Smooth muscle cell (in vitro differentiated cells): Measurements from ENCODE around the gene CYP19A1. TPM values are rescaled to one million over a fixed set of nuclear protein-coding genes. Genes with fewer than 3 reads are reported as not detected.

Experiments used
- DNase-seq: peaks from one replicate; lab custom pipeline; 2025; ENCODE audit not compliant: unreplicated experiment; lab: John Stamatoyannopoulos, UW
- H2AFZ ChIP-seq: fragments of 200-600 bp; sonication (generic); 2 replicates; pipeline ENCODE4 v1.6.0; 2016; ENCODE audit warnings: antibody characterized with exemption, low read depth, mild to moderate bottlenecking
- H3F3A ChIP-seq: fragments of 200-600 bp; sonication (generic); 2 replicates; pipeline ENCODE4 v1.6.0; 2017; ENCODE audit warnings: antibody characterized with exemption, low read depth
- H3K27ac ChIP-seq: fragments of 200-600 bp; sonication (generic); 2 replicates; pipeline ENCODE4 v1.5.1; 2016; ENCODE audit warnings: low read depth, mild to moderate bottlenecking
- H3K27me3 ChIP-seq: fragments of 200-600 bp; sonication (generic); 2 replicates; pipeline ENCODE4 v1.6.1; 2016; ENCODE audit warnings: low read depth, mild to moderate bottlenecking
- H3K36me3 ChIP-seq: fragments of 200-600 bp; sonication (generic); 2 replicates; pipeline ENCODE4 v1.5.1; 2016; ENCODE audit warnings: low read depth
- H3K4me1 ChIP-seq: fragments of 200-600 bp; sonication (generic); 2 replicates; pipeline ENCODE4 v1.5.1; 2016; ENCODE audit warnings: low read depth
- H3K4me2 ChIP-seq: fragments of 200-600 bp; sonication (generic); 2 replicates; pipeline ENCODE4 v1.6.0; 2016; ENCODE audit warnings: mild to moderate bottlenecking
- H3K4me3 ChIP-seq: fragments of 200-600 bp; sonication (generic); 2 replicates; pipeline ENCODE4 v1.5.1; 2016; ENCODE audit warnings: mild to moderate bottlenecking
- H3K79me2 ChIP-seq: fragments of 200-600 bp; sonication (generic); 2 replicates; pipeline ENCODE4 v1.6.0; 2016; ENCODE audit warnings: low read depth, mild to moderate bottlenecking
- H3K9ac ChIP-seq: fragments of 200-600 bp; sonication (generic); 2 replicates; pipeline ENCODE4 v1.6.0; 2016; ENCODE audit warnings: low read depth
- H3K9me3 ChIP-seq: fragments of 200-600 bp; sonication (generic); replicated peaks from 2 replicates; pipeline ENCODE4 v1.5.1; 2016; ENCODE audit warnings: low read depth
- H4K20me1 ChIP-seq: fragments of 200-600 bp; sonication (generic); 2 replicates; pipeline ENCODE4 v1.6.0; 2016; ENCODE audit warnings: low read depth
- WGBS: methylation state at CpG from one replicate; pipeline ENCODE4 v1.1.7; 2016; ENCODE audit warnings: low lambda C conversion rate; 5-methylcytosine and 5-hydroxymethylcytosine counted together
- polyA plus RNA-seq: library from polyadenylated mRNA; unstranded; fragments of >200 nt; fragmentation: Nextera tagmentation; extraction: Ambion mirVana; gene quantifications from 2 replicates; pipeline ENCODE4 v1.2.1, GENCODE V29; 2016
- total RNA-seq: library from RNA; depleted of rRNA; stranded (reverse); fragments of >200 nt; gene quantifications from 2 replicates; pipeline ENCODE4 v1.2.3, GENCODE V29; 2014
- TF ChIP-seq, protein P1 (sequence below): fragments of 200-600 bp; sonication (generic); IDR thresholded peaks from 2 replicates; pipeline ENCODE4 v1.5.1; 2017; ENCODE audit warnings: borderline replicate concordance, mild to moderate bottlenecking, antibody characterized with exemption; ENCODE audit not compliant: insufficient read depth, poor library complexity, severe bottlenecking

The CYP19A1 gene
- total and polyA plus RNA-seq, 2 experiments from 2014 or later = not detected

- Histone ChIP-seq H2AFZ (no peak overlapping the region), H3K9me3 (no peaks in the 10 kb centered on the region), H3F3A (no peaks in the 10 kb centered on the region), H3K27ac (no peak overlapping the region), H3K4me2 (no peak overlapping the region), H3K9ac (no peak overlapping the region), H3K27me3 (peaks cover 24% of the 10 kb centered on the region), H3K36me3 (no peaks in the 10 kb centered on the region), H3K4me1 (no peaks in the 10 kb centered on the region), H3K4me3 (no peak overlapping the region), H4K20me1 (no peaks in the 10 kb centered on the region), H3K79me2 (no peaks in the 10 kb centered on the region)
- TF ChIP-seq, protein P1, sequence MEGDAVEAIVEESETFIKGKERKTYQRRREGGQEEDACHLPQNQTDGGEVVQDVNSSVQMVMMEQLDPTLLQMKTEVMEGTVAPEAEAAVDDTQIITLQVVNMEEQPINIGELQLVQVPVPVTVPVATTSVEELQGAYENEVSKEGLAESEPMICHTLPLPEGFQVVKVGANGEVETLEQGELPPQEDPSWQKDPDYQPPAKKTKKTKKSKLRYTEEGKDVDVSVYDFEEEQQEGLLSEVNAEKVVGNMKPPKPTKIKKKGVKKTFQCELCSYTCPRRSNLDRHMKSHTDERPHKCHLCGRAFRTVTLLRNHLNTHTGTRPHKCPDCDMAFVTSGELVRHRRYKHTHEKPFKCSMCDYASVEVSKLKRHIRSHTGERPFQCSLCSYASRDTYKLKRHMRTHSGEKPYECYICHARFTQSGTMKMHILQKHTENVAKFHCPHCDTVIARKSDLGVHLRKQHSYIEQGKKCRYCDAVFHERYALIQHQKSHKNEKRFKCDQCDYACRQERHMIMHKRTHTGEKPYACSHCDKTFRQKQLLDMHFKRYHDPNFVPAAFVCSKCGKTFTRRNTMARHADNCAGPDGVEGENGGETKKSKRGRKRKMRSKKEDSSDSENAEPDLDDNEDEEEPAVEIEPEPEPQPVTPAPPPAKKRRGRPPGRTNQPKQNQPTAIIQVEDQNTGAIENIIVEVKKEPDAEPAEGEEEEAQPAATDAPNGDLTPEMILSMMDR = no peak
- 69% methylated on average over 3 of the region's 3 CpGs for WGBS
- no peak for DNase-seq
Observed at GRCh38 chr15:51195459-51195858, 142.9 kb downstream of the CYP19A1 start.

- no peaks in the 10 kb centered on the region for H3K36me3 ChIP-seq
- no peak overlapping the region for H2AFZ ChIP-seq
- WGBS = 69% methylated on average over 2 of the region's 2 CpGs
- no peak overlapping the region for H3K27ac ChIP-seq
- no peaks in the 10 kb centered on the region for H3K79me2 ChIP-seq
- no peaks in the 10 kb centered on the region for H3K9me3 ChIP-seq
- H3F3A ChIP-seq = no peaks in the 10 kb centered on the region
- no peak overlapping the region for H3K4me3 ChIP-seq
- TF ChIP-seq, protein P1 = no peak
- no peaks in the 10 kb centered on the region for H4K20me1 ChIP-seq
- H3K4me1 ChIP-seq = no peaks in the 10 kb centered on the region
- H3K4me2 ChIP-seq = no peak overlapping the region
- H3K27me3 ChIP-seq = peaks cover 24% of the 10 kb centered on the region
- no peak for DNase-seq
- no peak overlapping the region for H3K9ac ChIP-seq
Observed at GRCh38 chr15:51193979-51194378, 144.4 kb downstream of the CYP19A1 start.

DNA sequence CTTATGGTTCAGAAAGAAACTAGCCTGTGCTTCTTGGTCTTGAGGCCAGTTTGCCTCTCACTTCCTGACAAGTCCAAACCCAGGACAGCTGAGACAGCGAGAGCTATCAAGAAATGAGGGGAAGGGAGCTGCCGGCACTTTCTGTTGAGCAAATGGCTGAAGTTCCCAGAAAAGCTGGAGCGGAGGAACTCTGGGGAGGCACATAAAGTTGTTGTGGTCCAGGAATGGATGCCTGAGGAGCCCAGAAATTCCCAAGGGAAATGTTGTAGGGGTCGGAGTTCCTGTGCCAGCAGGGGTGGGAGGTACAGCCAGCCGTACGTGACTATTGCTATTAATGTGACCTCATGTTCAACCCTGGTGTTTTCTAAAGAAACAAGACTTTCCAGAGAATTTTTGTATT, 144.9 kb downstream of the CYP19A1 start:
- Histone ChIP-seq H3F3A (no peaks in the 10 kb centered on the region), H3K36me3 (no peaks in the 10 kb centered on the region), H4K20me1 (no peaks in the 10 kb centered on the region), H3K27ac (no peak overlapping the region), H3K4me2 (no peak overlapping the region), H2AFZ (no peak overlapping the region), H3K79me2 (no peaks in the 10 kb centered on the region), H3K4me3 (no peak overlapping the region), H3K9me3 (no peaks in the 10 kb centered on the region), H3K27me3 (peaks cover 24% of the 10 kb centered on the region), H3K9ac (no peak overlapping the region), H3K4me1 (no peaks in the 10 kb centered on the region)
- DNase-seq = no peak
- TF ChIP-seq, protein P1 = no peak
- 90% methylated on average over 6 of the region's 6 CpGs for WGBS

GRCh38 chr15:51192521-51193280, 145.7 kb downstream of the CYP19A1 start:
- Histone ChIP-seq H3K4me1 (no peaks in the 10 kb centered on the region), H3K4me3 (no peak overlapping the region), H3K79me2 (no peaks in the 10 kb centered on the region), H3K4me2 (no peak overlapping the region), H3K36me3 (no peaks in the 10 kb centered on the region), H4K20me1 (no peaks in the 10 kb centered on the region), H3F3A (no peaks in the 10 kb centered on the region), H3K9me3 (no peaks in the 10 kb centered on the region), H3K9ac (no peak overlapping the region), H2AFZ (no peak overlapping the region), H3K27ac (no peak overlapping the region), H3K27me3 (peaks cover 24% of the 10 kb centered on the region)
- TF ChIP-seq, protein P1 = peak; percentile 95
- 49% methylated on average over 14 of the region's 14 CpGs for WGBS
- DNase-seq = peak; percentile 74
